HG03571 (cell line): Measurements from ENCODE around the gene FOXRED2.
"Not testable (repeated sequence)": the region's sequence is repeated elsewhere in the genome, so short reads cannot be mapped to it uniquely, and the experiment has no call there.

Source experiments
- ATAC-seq: cut with Tn5 transposase; IDR thresholded peaks from one replicate; pipeline ENCODE4 v1.9.1; 2021; ENCODE audit not compliant: unreplicated experiment

The FOXRED2 gene

DNA sequence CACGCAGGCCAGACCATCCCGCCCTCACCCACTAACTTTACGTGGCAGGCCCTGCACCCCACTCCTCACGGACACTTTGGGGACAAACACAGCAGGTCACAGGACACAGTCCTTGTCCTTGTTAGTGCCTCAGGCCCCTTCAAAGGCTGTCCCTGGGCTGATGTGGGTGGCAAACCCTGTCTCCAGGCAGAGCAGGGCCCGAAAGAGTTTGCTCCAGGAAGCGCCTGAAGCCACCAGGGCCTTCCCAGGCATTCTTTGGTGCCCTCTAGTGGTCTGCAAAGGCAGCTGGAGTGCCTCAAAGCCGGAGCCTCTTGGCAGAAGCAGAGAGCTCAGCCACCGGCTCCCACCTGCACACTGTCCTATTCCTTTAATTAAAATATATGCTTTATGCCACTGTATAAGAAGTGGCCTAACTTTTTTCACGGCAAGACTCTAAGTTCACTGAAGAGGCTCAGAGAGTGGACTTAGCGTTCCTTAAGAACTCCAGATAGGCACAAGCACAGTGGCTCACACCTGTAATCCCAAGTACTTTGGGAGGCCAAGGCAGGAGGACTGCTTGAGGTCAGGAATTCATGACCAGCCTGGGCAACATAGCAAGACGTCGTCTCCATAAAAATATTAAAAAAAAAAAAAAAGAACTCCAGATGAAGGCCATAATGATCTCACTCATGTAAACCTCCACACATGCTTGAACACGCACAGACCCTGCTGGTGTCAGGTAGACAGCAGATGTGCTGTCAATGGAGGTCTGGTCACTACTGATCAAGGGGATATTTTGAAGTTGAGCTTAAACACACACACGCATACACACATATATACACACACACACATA is 36.5 kb downstream of the FOXRED2 start:
- ATAC-seq: no peak

- no peak for ATAC-seq
Measured at GRCh38 chr22:36469094-36469710, 37.6 kb downstream of the FOXRED2 start.

DNA sequence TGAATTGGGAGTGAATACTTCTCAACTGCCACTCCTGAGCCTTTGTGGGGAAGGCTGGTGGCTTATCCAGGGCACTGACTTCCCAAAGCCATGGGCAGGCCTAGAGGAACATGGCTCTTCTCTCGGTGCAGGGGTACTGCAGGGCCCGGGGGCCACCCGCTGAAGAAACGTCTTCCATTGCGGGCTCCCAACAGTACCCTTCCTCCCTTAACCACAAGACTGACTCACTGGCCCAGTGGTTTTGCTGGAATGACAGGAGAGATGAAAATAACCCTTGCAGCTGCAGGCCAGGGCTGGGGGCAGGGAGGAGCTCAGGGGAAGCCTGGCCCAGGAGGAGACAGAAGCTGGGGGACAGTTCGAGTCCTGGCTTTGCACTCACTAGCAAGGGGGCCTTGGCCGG is 38.9 kb downstream of the FOXRED2 start:
- no peak for ATAC-seq

- no peak for ATAC-seq
Measured at GRCh38 chr22:36467042-36467810, 39.6 kb downstream of the FOXRED2 start.

GRCh38 chr22:36466258-36466657 is 40.6 kb downstream of the FOXRED2 start:
- ATAC-seq: no peak

GRCh38 chr22:36465232-36466021 is 41.4 kb downstream of the FOXRED2 start:
- no peak for ATAC-seq

- no peak for ATAC-seq
Measured at GRCh38 chr22:36464715-36465231, 42.1 kb downstream of the FOXRED2 start.

DNA sequence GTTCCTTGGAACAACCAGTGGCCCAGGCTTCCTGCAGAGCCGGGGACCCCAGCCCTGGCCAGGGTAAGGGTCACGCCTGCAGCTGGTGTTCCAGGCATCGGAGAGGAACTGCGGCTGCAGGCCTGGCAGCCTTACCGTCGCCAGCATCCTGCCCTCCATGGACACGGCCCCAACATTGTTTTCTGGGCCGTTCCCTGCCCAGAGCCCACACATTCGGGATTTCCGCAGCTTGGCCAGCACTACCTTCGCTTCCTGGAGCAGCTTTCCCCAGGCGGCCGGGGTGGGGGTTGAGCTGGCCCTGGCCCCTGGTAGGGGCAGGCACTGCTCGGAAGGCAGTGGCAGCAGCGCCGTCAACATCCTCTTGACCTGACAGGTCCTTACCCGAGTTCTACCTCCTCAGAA is 43.1 kb downstream of the FOXRED2 start:
- no peak for ATAC-seq

GRCh38 chr22:36461665-36462649 is 44.9 kb downstream of the FOXRED2 start:
- ATAC-seq: no peak

DNA sequence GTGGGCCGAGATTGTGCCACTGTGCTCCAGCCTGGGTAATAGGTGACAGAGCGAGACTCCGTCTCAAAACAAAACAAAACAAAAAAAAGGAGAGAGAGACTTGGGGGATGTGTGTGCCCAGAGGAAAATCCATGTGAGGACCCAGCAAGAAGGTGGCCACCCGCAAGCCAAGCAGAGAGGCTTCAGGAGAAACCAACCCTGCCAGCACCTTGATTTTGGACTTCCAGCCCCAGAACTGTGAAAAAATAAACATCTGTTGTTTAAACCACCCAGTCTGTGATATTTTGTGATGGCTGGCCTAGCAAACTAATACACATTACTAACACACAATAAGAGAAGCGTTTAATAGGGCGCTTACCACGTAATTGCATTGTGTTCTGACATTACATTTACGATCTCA is 46.6 kb downstream of the FOXRED2 start:
- no peak for ATAC-seq

DNA sequence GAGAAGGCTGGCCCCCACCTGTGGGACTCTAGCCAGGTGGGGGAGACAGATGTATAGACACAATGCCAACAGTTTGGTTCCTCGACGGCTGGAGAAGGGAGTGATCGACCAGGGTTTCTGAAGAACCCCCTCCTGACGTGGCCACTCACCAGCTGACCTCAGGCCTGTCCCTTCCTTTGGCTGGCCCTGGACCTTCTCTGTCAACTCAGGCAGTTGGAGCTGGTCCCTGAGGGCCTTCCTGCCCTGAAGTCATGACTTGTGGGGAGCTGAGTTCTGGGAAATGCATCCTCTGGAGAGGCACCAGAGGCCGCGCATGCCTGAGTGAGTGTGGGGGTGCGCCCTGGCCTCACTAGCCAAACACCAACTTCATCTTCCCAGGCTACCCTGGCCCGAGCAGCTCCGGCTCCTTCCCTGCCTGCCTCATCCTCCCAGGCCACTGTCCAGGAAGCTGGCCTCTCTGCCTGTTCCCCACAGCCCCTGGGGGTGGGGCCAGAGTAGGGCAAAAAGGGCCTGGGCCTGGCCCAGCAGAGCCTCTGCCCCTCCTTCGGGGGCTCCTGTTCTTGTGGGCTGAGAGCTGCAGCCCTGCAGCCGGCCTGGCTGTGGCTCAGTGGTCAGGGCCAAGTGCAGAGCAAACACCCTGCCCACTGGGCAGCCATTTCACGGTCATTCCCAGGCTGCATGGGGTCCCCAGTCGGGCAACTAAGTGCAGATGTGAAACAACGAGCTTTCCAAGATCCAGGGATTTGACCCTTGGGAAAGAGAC is 49.0 kb downstream of the FOXRED2 start:
- no peak for ATAC-seq

DNA sequence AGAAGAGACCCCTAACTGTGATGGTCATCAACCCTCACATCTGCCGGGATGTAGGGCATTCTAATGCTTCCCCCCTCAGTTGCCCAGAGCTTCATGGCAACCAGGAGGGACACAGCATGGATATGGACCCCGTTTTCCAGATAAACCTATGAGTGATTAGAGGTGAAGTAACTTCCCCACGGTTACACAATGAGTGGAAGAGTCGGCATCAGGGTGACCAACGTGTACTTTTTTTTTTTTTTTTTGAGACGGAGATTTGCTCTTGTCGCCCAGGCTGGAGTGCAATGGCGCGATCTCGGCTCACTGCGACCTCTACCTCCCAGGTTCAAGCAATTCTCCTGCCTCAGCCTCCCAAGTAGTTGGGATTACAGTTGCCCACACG is 50.4 kb downstream of the FOXRED2 start:
- ATAC-seq: no peak

DNA sequence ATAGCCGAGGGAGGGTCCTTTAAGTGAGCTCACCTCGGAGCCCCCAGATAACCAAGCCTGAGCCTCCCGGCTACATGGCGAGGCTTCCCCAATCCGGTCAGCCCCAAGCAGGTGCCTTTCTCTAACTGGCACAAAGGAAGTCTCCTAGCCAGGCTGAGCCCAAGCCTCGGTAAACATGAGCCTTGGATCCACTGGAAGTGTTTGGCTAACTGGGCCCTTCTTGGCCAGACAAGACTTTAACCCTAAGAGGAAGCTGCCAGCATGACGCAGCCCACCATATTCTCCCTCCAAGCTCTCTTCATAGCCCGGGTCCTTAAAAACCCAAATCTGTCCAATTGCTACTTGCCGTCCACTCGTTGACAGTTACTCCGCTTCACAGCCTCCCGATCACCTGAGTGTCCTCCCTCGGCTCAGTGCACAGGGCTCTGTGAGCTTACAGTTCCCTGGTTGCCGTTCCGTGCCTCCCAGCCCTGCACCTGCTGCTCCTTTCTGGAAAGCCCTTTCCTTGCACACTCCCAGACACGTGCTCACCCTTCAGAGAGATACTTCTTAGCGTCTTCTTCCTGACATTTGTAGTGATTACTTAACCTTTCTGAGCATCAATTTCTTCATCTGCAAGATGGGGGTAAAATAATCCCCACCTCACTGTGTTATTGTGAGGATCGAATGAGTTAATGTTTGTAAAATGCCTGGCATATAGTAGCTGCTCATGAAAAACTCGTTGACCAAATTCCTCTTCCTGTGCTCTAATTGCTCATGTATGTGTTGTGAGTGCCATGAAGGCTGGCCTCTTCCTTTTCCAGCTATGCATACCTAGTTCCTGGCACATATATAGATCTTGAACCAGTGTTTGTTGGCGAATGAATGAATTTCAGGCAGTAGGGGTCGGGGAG is 51.0 kb downstream of the FOXRED2 start:
- ATAC-seq: no peak

GRCh38 chr22:36454916-36455570 is 51.8 kb downstream of the FOXRED2 start:
- no peak for ATAC-seq

DNA sequence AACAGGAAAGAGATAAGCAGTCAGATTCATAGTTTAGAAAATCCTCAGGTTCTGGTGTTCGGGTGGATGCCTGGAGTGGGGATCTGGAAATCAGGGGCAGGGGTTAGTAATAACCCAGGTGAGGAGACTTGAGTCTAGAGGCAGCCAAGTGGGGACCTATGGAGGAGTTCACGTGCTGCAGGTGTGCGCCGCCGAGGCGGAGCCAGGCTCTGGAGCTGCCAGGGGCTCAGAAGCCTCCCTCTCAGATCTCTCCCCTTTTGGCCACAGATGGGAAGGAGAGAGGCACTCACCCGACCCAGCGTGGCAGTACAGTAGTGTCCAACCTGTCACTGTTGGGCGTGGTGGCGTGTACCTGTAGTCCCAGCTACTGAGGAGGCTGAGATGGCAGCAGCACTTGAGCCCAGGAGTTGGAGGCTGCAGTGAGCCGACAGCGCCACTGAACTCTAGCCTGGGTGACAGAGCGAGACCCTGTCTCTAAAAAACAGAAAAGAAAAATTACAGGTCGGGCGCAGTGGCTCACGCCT is 52.9 kb downstream of the FOXRED2 start:
- no peak for ATAC-seq

DNA sequence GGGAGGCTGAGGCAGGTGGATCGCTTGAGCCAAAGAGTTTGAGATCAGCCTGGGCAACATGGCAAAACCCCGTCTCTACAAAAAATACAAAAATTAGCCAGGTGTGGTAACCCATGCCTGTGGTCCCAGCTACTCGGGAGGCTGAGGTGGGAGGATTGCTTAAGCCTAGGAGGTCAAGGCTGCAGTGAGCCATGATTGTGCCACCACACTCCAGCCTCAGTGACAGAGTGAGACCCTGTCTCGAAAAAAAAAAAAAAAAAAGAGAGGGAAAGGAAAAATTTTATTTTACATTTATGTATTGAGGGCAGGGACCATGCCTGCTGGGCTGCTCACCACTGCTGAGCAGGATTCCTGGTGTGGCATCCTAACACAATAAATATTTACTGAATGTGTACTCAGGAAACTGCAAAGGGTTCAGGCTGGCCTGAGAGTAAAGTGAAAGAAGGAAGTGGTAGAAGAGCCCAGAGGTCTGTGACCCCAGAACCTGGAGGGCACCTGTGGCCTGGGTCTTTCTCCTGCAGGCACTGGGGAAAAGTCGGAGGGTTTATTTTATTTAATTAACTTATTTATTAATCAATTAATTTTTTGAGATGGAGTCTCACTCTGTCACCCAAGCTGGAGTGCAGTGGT is 53.7 kb downstream of the FOXRED2 start:
- not testable (repeated sequence) for ATAC-seq
